PC-3 (cell line): ENCODE measurements around the gene RNF166. TPM values are rescaled to one million over a fixed set of nuclear protein-coding genes. Genes with fewer than 3 reads are reported as not detected.

Experiments used
- ATAC-seq: fragments of 200-7000 bp; cut with Tn5 transposase; 2 replicates; pipeline ENCODE4 v1.9.1; 2020; ENCODE audit warnings: mild to moderate bottlenecking, moderate library complexity
- BruUV-seq: library from RNA; stranded (reverse); fragments of 400-500 nt; replicated peaks from 2 replicates; lab custom pipeline; 2021; lab: Mats Ljungman, UMichigan
- CTCF ChIA-PET: fragments of 300-600 bp; sonication (Branson Sonifier 250); formaldehyde crosslinking; loops from one replicate; lab custom pipeline; 2022; ENCODE audit warnings: antibody characterized with exemption; lab: Charles Lee
- POLR2A ChIA-PET: fragments of 300-600 bp; sonication (Branson Sonifier 250); formaldehyde crosslinking; loops from one replicate; lab custom pipeline; 2022; ENCODE audit warnings: antibody characterized with exemption; ENCODE audit not compliant: unreplicated experiment; lab: Charles Lee
- DNase-seq: peaks from one replicate; pipeline ENCODE4 v3.0.0-alpha.2; 2015
- H2AFZ ChIP-seq: fragments of 300-600 bp; sonication (generic); 2 replicates; pipeline ENCODE4 v1.6.0; 2016; ENCODE audit warnings: antibody characterized with exemption, low read length
- H3F3A ChIP-seq: fragments of 300-600 bp; sonication (generic); one replicate; pipeline ENCODE4 v1.6.0; 2017; ENCODE audit warnings: antibody characterized with exemption, low read length, control low read depth, mild to moderate bottlenecking; ENCODE audit not compliant: unreplicated experiment
- H3K27ac ChIP-seq: fragments of 300-600 bp; sonication (generic); 2 replicates; pipeline ENCODE4 v1.5.1; 2016; ENCODE audit warnings: mild to moderate bottlenecking, low read length
- H3K27me3 ChIP-seq: fragments of 300-600 bp; sonication (generic); 2 replicates; pipeline ENCODE4 v1.6.1; 2016; ENCODE audit warnings: low read length, mixed read lengths
- H3K36me3 ChIP-seq: fragments of 300-600 bp; sonication (generic); 2 replicates; pipeline ENCODE4 v1.6.1; 2016; ENCODE audit warnings: low read depth, mixed run types, low read length, mixed read lengths
- H3K4me1 ChIP-seq: fragments of 300-600 bp; sonication (generic); 2 replicates; pipeline ENCODE4 v1.5.1; 2016; ENCODE audit warnings: low read length; ENCODE audit not compliant: insufficient read depth
- H3K4me2 ChIP-seq: fragments of 300-600 bp; sonication (generic); 2 replicates; pipeline ENCODE4 v1.6.0; 2016; ENCODE audit warnings: low read length
- H3K4me3 ChIP-seq: fragments of 300-600 bp; sonication (generic); 2 replicates; pipeline ENCODE4 v1.5.1; 2016; ENCODE audit warnings: mild to moderate bottlenecking, low read length, mixed read lengths
- H3K79me2 ChIP-seq: fragments of 300-600 bp; sonication (generic); 2 replicates; pipeline ENCODE4 v1.6.1; 2017; ENCODE audit warnings: low read length, mixed read lengths
- H3K9ac ChIP-seq: fragments of 300-600 bp; sonication (generic); 2 replicates; pipeline ENCODE4 v1.6.0; 2016; ENCODE audit warnings: mild to moderate bottlenecking, low read length
- H3K9me2 ChIP-seq: fragments of 300-600 bp; sonication (generic); replicated peaks from 2 replicates; pipeline ENCODE4 v1.6.1; 2016; ENCODE audit warnings: mixed run types, low read length, mixed read lengths
- H3K9me3 ChIP-seq: fragments of 300-600 bp; sonication (generic); 2 replicates; pipeline ENCODE4 v1.6.1; 2016; ENCODE audit warnings: low read length, mixed read lengths
- H4K20me1 ChIP-seq: fragments of 300-600 bp; sonication (generic); 2 replicates; pipeline ENCODE4 v1.6.1; 2016; ENCODE audit warnings: low read length, mixed read lengths
- EZH2 ChIP-seq: fragments of 300-600 bp; sonication (generic); IDR thresholded peaks from one replicate; pipeline ENCODE4 v1.6.1; 2017; ENCODE audit warnings: antibody characterized with exemption, mild to moderate bottlenecking, low read length; ENCODE audit not compliant: unreplicated experiment
- EZH2phosphoT487 ChIP-seq: fragments of 300-600 bp; sonication (generic); IDR thresholded peaks from 2 replicates; pipeline ENCODE4 v1.6.1; 2018; ENCODE audit warnings: mild to moderate bottlenecking, antibody characterized with exemption, low read length, borderline replicate concordance
- intact Hi-C: fragments of 100-400 bp; cut with micrococcal nuclease; formaldehyde crosslinking; loops from 2 replicates; pipeline ENCODE4 v1.9.0; 2023
- total RNA-seq: library from RNA; depleted of rRNA; stranded (reverse); fragments of >200 nt; gene quantifications from 2 replicates; pipeline ENCODE4 v1.2.3, GENCODE V29; 2014
- TF ChIP-seq, protein P1 (sequence below): fragments of 300-600 bp; sonication (generic); conservative IDR thresholded peaks from 2 replicates; pipeline ENCODE4 v1.5.1; 2017; ENCODE audit warnings: antibody characterized with exemption, low read depth, mild to moderate bottlenecking, low read length

The RNF166 gene
- total RNA-seq, 1 experiment from 2014 or later: 28.8 TPM

- no peaks in the 10 kb centered on the region for H3K9me2 ChIP-seq
- POLR2A ChIA-PET: no interaction called here
- CTCF ChIA-PET: interaction anchor here (0.6 kb wide), 1 partner anchor 57 kb away, joined by 3 read pairs; no protein-coding TSS in a partner anchor
- no peak for TF ChIP-seq EZH2phosphoT487
- TF ChIP-seq, protein P1, sequence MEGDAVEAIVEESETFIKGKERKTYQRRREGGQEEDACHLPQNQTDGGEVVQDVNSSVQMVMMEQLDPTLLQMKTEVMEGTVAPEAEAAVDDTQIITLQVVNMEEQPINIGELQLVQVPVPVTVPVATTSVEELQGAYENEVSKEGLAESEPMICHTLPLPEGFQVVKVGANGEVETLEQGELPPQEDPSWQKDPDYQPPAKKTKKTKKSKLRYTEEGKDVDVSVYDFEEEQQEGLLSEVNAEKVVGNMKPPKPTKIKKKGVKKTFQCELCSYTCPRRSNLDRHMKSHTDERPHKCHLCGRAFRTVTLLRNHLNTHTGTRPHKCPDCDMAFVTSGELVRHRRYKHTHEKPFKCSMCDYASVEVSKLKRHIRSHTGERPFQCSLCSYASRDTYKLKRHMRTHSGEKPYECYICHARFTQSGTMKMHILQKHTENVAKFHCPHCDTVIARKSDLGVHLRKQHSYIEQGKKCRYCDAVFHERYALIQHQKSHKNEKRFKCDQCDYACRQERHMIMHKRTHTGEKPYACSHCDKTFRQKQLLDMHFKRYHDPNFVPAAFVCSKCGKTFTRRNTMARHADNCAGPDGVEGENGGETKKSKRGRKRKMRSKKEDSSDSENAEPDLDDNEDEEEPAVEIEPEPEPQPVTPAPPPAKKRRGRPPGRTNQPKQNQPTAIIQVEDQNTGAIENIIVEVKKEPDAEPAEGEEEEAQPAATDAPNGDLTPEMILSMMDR: no peak
- TF ChIP-seq EZH2: no peak
- H2AFZ ChIP-seq: no peak overlapping the region
- intact Hi-C loops: no loop called here
- no TSS peak for BruUV-seq
- H3K79me2 ChIP-seq: no peaks in the 10 kb centered on the region
- H3K9me3 ChIP-seq: no peaks in the 10 kb centered on the region
- no peaks in the 10 kb centered on the region for H3F3A ChIP-seq
- H3K9ac ChIP-seq: no peak overlapping the region
- no peak overlapping the region for H3K4me3 ChIP-seq
- no peak overlapping the region for H3K27ac ChIP-seq
- no peak overlapping the region for H3K4me2 ChIP-seq
- no peaks in the 10 kb centered on the region for H3K27me3 ChIP-seq
- H3K4me1 ChIP-seq: no peaks in the 10 kb centered on the region
- H4K20me1 ChIP-seq: no peaks in the 10 kb centered on the region
- ATAC-seq: no peak
- no peaks in the 10 kb centered on the region for H3K36me3 ChIP-seq
- no peak for DNase-seq
Observed at GRCh38 chr16:88655053-88655732, 51.0 kb downstream of the RNF166 start.

DNA sequence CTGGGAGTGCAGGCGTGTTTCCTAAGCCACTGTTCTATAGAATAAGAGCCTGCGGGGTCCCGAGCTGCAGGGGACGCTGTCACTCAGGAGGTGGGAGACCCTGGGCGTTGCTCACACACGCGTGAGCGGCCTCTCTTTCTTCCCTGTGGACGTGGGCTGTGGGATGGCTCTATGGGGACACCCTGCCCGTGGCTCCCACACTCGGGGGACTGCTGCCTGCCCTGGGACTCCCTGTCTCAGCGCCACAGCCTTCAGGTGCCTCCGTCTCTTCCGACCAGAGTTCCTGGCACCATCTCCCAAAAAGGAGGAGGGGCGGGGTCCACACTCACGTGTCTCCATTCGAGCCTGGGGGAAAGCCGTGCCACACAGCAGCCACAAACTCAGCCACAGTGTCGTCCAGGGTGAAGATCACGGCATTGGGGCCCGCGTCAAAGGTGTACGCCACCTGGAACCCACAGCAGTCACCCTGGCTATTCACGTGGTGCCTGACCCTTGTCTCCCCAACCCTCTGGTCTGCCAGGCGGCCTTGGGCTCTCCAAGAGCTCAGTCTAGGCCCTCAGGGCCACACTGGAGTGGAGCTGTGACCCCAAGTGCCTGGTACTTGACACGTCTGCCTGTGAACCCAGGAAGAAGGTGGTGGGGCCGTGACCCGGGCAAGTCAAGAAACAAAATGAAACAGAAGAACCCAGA, 51.7 kb downstream of the RNF166 start:
- CTCF ChIA-PET: no interaction called here

More for the DNA sequence above, 51.7 kb downstream of the RNF166 start:
- POLR2A ChIA-PET: no interaction called here
- DNase-seq (no peak), ATAC-seq (no peak)
- H3K79me2 ChIP-seq: no peaks in the 10 kb centered on the region
- no peak overlapping the region for H3K4me3 ChIP-seq
- no peaks in the 10 kb centered on the region for H3F3A ChIP-seq
- no peaks in the 10 kb centered on the region for H3K9me2 ChIP-seq
- H3K9me3 ChIP-seq: no peaks in the 10 kb centered on the region
- intact Hi-C loops: no loop called here
- no peaks in the 10 kb centered on the region for H3K36me3 ChIP-seq
- no peak for TF ChIP-seq EZH2
- TF ChIP-seq EZH2phosphoT487: no peak
- TF ChIP-seq, protein P1: no peak
- no peaks in the 10 kb centered on the region for H3K27me3 ChIP-seq
- no peak overlapping the region for H3K27ac ChIP-seq
- no peak overlapping the region for H2AFZ ChIP-seq
- no peak overlapping the region for H3K9ac ChIP-seq
- no peak overlapping the region for H3K4me2 ChIP-seq
- no TSS peak for BruUV-seq
- H4K20me1 ChIP-seq: no peaks in the 10 kb centered on the region
- H3K4me1 ChIP-seq: no peaks in the 10 kb centered on the region
